Measurements from ENCODE around the gene A1CF.
"Not testable (repeated sequence)": the region's sequence is repeated elsewhere in the genome, so short reads cannot be mapped to it uniquely, and the experiment has no call there.

- TF ChIP-seq POLR2A, CTCF (IDR thresholded peaks at IDR 0.05): not testable (repeated sequence)
These were observed 110.6 kb downstream of the A1CF start for GRCh38 chr10:50774868-50775267.
